HepG2 (cell line): ENCODE data around the gene HEBP1. TPM values are rescaled to one million over a fixed set of nuclear protein-coding genes. Genes with fewer than 3 reads are reported as not detected.

Source experiments
- ATAC-seq: fragments of 200-7000 bp; cut with Tn5 transposase; 3 replicates; pipeline ENCODE4 v1.9.1; 2020; ENCODE audit warnings: mild to moderate bottlenecking, moderate library complexity
- BruUV-seq: library from RNA; stranded (reverse); fragments of 400-500 nt; replicated peaks from 2 replicates; lab custom pipeline; 2021; lab: Mats Ljungman, UMichigan
- CTCF ChIA-PET: fragments of 300-600 bp; formaldehyde crosslinking; extraction: SDS; loops from one replicate; lab custom pipeline; 2021; ENCODE audit warnings: low total read pairs, inconsistent platforms, low intra/inter-chr PET ratio; lab: Yijun Ruan, JAX
- POLR2A ChIA-PET: fragments of 350-600 bp; sonication (Branson Sonifier 250); formaldehyde crosslinking; loops from one replicate; lab custom pipeline; 2020; ENCODE audit warnings: antibody characterized with exemption, inconsistent platforms; lab: Yijun Ruan, JAX
- DNase-seq: peaks from one replicate; pipeline ENCODE4 v3.0.0-alpha.2; 2015; ENCODE audit warnings: low spot score
- FAIRE-seq: peaks from 3 replicates; lab custom pipeline; 2011; peaks lifted over from hg19 to GRCh38; lab: Jason Lieb, UNC
- H2AFZ ChIP-seq: one replicate; pipeline ENCODE4 v1.6.1; 2011; ENCODE audit warnings: low read length, inconsistent platforms
- H3K27ac ChIP-seq: fragments of 300-600 bp; 3 replicates; pipeline ENCODE4 v1.8.0; 2011; ENCODE audit warnings: mixed run types, mild to moderate bottlenecking, mixed read lengths, low read length, inconsistent platforms; ENCODE audit not compliant: insufficient read depth; ENCODE audit errors: extremely low read length
- H3K27me3 ChIP-seq, 2 experiments: fragments of 200-600 bp in 1 of 2; 2 replicates in 1 of 2; 3 replicates in 1 of 2; pipeline versions ENCODE4 v1.6.0 to v1.8.0; 2011; ENCODE audit warnings: low read length in 2 of 2, mild to moderate bottlenecking in 2 of 2, moderate library complexity in 2 of 2, inconsistent platforms in 1 of 2; ENCODE audit not compliant: insufficient read depth in 2 of 2, control insufficient read depth in 1 of 2
- H3K36me3 ChIP-seq, 2 experiments: fragments of 200-600 bp in 1 of 2; replicated peaks in 1 of 2; 2 replicates in 1 of 2; 3 replicates in 1 of 2; pipeline versions ENCODE4 v1.5.1 to v1.8.0; 2011; ENCODE audit warnings: low read length in 2 of 2, inconsistent platforms in 1 of 2; ENCODE audit not compliant: insufficient read depth in 2 of 2, control insufficient read depth in 1 of 2
- H3K4me1 ChIP-seq: 2 replicates; pipeline ENCODE4 v1.5.1; 2012; ENCODE audit warnings: low read length, inconsistent platforms; ENCODE audit not compliant: insufficient read depth
- H3K4me2 ChIP-seq: 2 replicates; pipeline ENCODE4 v1.6.0; 2011; ENCODE audit warnings: low read depth, low read length, inconsistent platforms
- H3K4me3 ChIP-seq, 3 experiments: fragments of 200-600 bp in 1 of 3; sonication (generic), shearing (Covaris generic) in 1 of 3; replicated peaks in 1 of 3; 2 replicates each; pipeline ENCODE4 v1.5.1; 2011 to 2016; ENCODE audit warnings: low read length in 3 of 3, inconsistent platforms in 2 of 3, low read depth in 2 of 3, mild to moderate bottlenecking in 2 of 3, control low read depth in 1 of 3, mixed read lengths in 1 of 3; ENCODE audit not compliant: insufficient read depth in 1 of 3
- H3K79me2 ChIP-seq: one replicate; pipeline ENCODE4 v1.6.1; 2011; ENCODE audit warnings: low read length, inconsistent platforms; ENCODE audit not compliant: insufficient read depth
- H3K9ac ChIP-seq: 2 replicates; pipeline ENCODE4 v1.6.0; 2011; ENCODE audit warnings: mild to moderate bottlenecking, low read depth, low read length, inconsistent platforms; ENCODE audit not compliant: insufficient read depth
- H3K9me3 ChIP-seq: 2 replicates; pipeline ENCODE4 v1.5.1; 2012; ENCODE audit warnings: mild to moderate bottlenecking, low read length
- H4K20me1 ChIP-seq: 2 replicates; pipeline ENCODE4 v1.6.0; 2011; ENCODE audit warnings: inconsistent platforms, mild to moderate bottlenecking, low read length, moderate library complexity; ENCODE audit not compliant: insufficient read depth
- HNF1B ChIP-seq: sonication (generic); formaldehyde crosslinking; IDR thresholded peaks from 2 replicates; pipeline ENCODE4 v1.5.1; 2020; ENCODE audit warnings: mild to moderate bottlenecking, moderate library complexity, missing genetic modification reagents
- KIAA2018 ChIP-seq: sonication (generic); formaldehyde crosslinking; IDR thresholded peaks from 2 replicates; pipeline ENCODE4 v1.5.0; 2020; ENCODE audit warnings: mild to moderate bottlenecking, missing genetic modification reagents, borderline replicate concordance
- NR2F1 ChIP-seq, 2 experiments: fragments of 450-650 bp in 1 of 2; formaldehyde crosslinking in 1 of 2; IDR thresholded peaks; 2 replicates each; pipeline versions ENCODE4 v1.5.0 to v1.6.1; 2016 to 2020; ENCODE audit warnings: mild to moderate bottlenecking in 1 of 2, missing compliant biosample characterization in 1 of 2, missing genetic modification reagents in 1 of 2, moderate library complexity in 1 of 2
- SKI ChIP-seq: fragments of 450-650 bp; IDR thresholded peaks from one replicate; pipeline ENCODE4 v1.6.1; 2018; ENCODE audit warnings: mild to moderate bottlenecking; ENCODE audit not compliant: partially characterized antibody
- ZNF512 ChIP-seq: sonication (generic); formaldehyde crosslinking; IDR thresholded peaks from 2 replicates; pipeline ENCODE4 v1.4.0; 2020; ENCODE audit warnings: mild to moderate bottlenecking, missing genetic modification reagents
- ZNF816 ChIP-seq: sonication (generic); formaldehyde crosslinking; IDR thresholded peaks from 2 replicates; pipeline ENCODE4 v1.8.0; 2022; ENCODE audit warnings: missing genetic modification reagents, mild to moderate bottlenecking, borderline replicate concordance
- WGBS: methylation state at CpG from one replicate; pipeline ENCODE4 v1.1.6; 2017; ENCODE audit warnings: low lambda C conversion rate; 5-methylcytosine and 5-hydroxymethylcytosine counted together
- in situ Hi-C: cut with HindIII; loops from 2 replicates; pipeline ENCODE4 v1.10.0; 2017; ENCODE audit warnings: low pct_unique_long_range_greater_than_20kb; ENCODE audit not compliant: extremely low pct_ligation_motif_present
- intact Hi-C: fragments of 100-400 bp; cut with micrococcal nuclease; formaldehyde crosslinking; loops from one replicate; pipeline ENCODE4 v1.10.0; 2022; ENCODE audit not compliant: unreplicated experiment
- polyA plus RNA-seq, 8 experiments: library from polyadenylated mRNA; depleted of rRNA in 3 of 8; stranded (reverse) in 7 of 8; unstranded in 1 of 8; fragments of >200 nt; fragmentation: Illumina TruSeq in 4 of 8; extraction: Trizol in 4 of 8; gene quantifications; 2 replicates each; pipeline versions ENCODE4 v1.2.1 to v1.2.3, GENCODE V29; 2011 to 2016; ENCODE audit warnings: low read depth in 4 of 8, missing spikeins in 1 of 8, mixed read lengths in 1 of 8; ENCODE audit not compliant: insufficient read depth in 1 of 8
- total RNA-seq, 5 experiments: library from RNA; depleted of rRNA; stranded (reverse); fragments of >200 nt; fragmentation: Illumina TruSeq; extraction: Trizol; gene quantifications; 2 replicates each; pipeline ENCODE4 v1.2.3, GENCODE V29; 2016; ENCODE audit warnings: low read depth in 1 of 5

Gene HEBP1
- total and polyA plus RNA-seq, 2 of the 13 experiments (the other 11 are each of a cell fraction or from before 2014, with no cell fraction given) = 7.8 to 9.4 TPM

- peak overlapping the region; percentile 61; the same call in 1 of the 2 replicates for H3K9ac ChIP-seq
- DNase-seq = no peak
- H3K4me3 ChIP-seq = peak overlapping the region; percentile 92 to 99 (median 94)
- H3K4me1 ChIP-seq = peaks cover 27% of the 10 kb centered on the region
- H3K27ac ChIP-seq = no peak overlapping the region
- TF ChIP-seq NR2F1 (CRISPR knock-in tag; IDR thresholded peaks at IDR 0.05) (0 out of 4 replicates have a peak, but pooled peaks of 1 of the 2 experiments have one; percentile 8), SKI (no peak), KIAA2018 (CRISPR knock-in tag) (no peak), HNF1B (CRISPR knock-in tag) (no peak), ZNF816 (CRISPR knock-in tag) (0 out of 2 replicates have a peak, but pooled peaks have one; percentile 13), ZNF512 (CRISPR knock-in tag) (no peak)
- ChIA-PET CTCF (no interaction called here), POLR2A (no interaction called here)
- H3K36me3 ChIP-seq = no peaks in the 10 kb centered on the region
- in situ Hi-C loops = no loop called here
- no peak for FAIRE-seq
- H3K4me2 ChIP-seq = peak overlapping the region; percentile 97
- no TSS peak for BruUV-seq
- no peaks in the 10 kb centered on the region for H3K9me3 ChIP-seq
- no peak for ATAC-seq
- no peaks in the 10 kb centered on the region for H3K79me2 ChIP-seq
- H3K27me3 ChIP-seq = peaks cover 2 to 23% of the 10 kb centered on the region in 2 experiments; a peak in 3 of 5 replicates
- under 1% methylated on average over 5 of the region's 5 CpGs for WGBS
- H2AFZ ChIP-seq = peak overlapping the region; percentile 56
- intact Hi-C loops = loop anchor here (1.0 kb wide), 1 partner anchor 34 kb away; no protein-coding TSS in a partner anchor
- no peaks in the 10 kb centered on the region for H4K20me1 ChIP-seq
Measured at GRCh38 chr12:13044906-13045299, 44.8 kb upstream of the HEBP1 start.
